OCI-LY7 (cell line): ENCODE measurements around the gene COL23A1. TPM values are rescaled to one million over a fixed set of nuclear protein-coding genes. Genes with fewer than 3 reads are reported as not detected.

Source experiments
- BruUV-seq: library from RNA; stranded (reverse); fragments of 400-500 nt; replicated peaks from 2 replicates; lab custom pipeline; 2021; lab: Mats Ljungman, UMichigan
- CTCF ChIA-PET: fragments of 300-600 bp; sonication (Branson Sonifier 250); formaldehyde crosslinking; loops from one replicate; lab custom pipeline; 2022; ENCODE audit warnings: antibody characterized with exemption; ENCODE audit not compliant: unreplicated experiment; lab: Charles Lee
- POLR2A ChIA-PET: fragments of 300-600 bp; sonication (Branson Sonifier 250); formaldehyde crosslinking; loops from one replicate; lab custom pipeline; 2022; ENCODE audit warnings: antibody characterized with exemption; lab: Charles Lee
- DNase-seq: peaks from one replicate; pipeline ENCODE4 v3.0.0-alpha.2; 2015; ENCODE audit warnings: low spot score
- H2AFZ ChIP-seq: fragments of 200-600 bp; sonication (generic), shearing (Covaris generic); 2 replicates; pipeline ENCODE4 v1.6.1; 2014; ENCODE audit warnings: mild to moderate bottlenecking, antibody characterized with exemption, low read length, moderate library complexity
- H3K27ac ChIP-seq: fragments of 200-600 bp; sonication (generic); 2 replicates; pipeline ENCODE4 v1.5.1; 2014; ENCODE audit warnings: mixed run types, low read depth, mild to moderate bottlenecking, moderate library complexity, low read length, inconsistent platforms; ENCODE audit not compliant: poor library complexity, severe bottlenecking
- H3K36me3 ChIP-seq: fragments of 200-600 bp; sonication (generic); 2 replicates; pipeline ENCODE4 v1.6.1; 2014; ENCODE audit warnings: mild to moderate bottlenecking, antibody characterized with exemption, low read length, moderate library complexity, mixed read lengths; ENCODE audit not compliant: insufficient read depth
- H3K4me1 ChIP-seq: fragments of 200-600 bp; sonication (generic); 2 replicates; pipeline ENCODE4 v1.5.1; 2014; ENCODE audit warnings: mild to moderate bottlenecking, low read length; ENCODE audit not compliant: insufficient read depth, poor library complexity, severe bottlenecking
- H3K4me2 ChIP-seq: fragments of 200-600 bp; sonication (generic); 2 replicates; pipeline ENCODE4 v1.6.1; 2014; ENCODE audit warnings: mild to moderate bottlenecking, low read length
- H3K4me3 ChIP-seq: fragments of 200-600 bp; sonication (generic); 2 replicates; pipeline ENCODE4 v1.5.1; 2014; ENCODE audit warnings: mild to moderate bottlenecking, low read depth, low read length; ENCODE audit not compliant: poor library complexity, severe bottlenecking
- H3K79me2 ChIP-seq: fragments of 200-600 bp; sonication (generic); 2 replicates; pipeline ENCODE4 v1.6.1; 2016; ENCODE audit warnings: low read depth, mild to moderate bottlenecking, low read length, moderate library complexity, mixed read lengths; ENCODE audit not compliant: insufficient read depth
- H3K9me2 ChIP-seq: fragments of 200-600 bp; sonication (generic); 2 replicates; pipeline ENCODE4 v1.6.1; 2016; ENCODE audit warnings: mild to moderate bottlenecking, low read length, mixed read lengths; ENCODE audit not compliant: insufficient read depth
- H3K9me3 ChIP-seq: fragments of 200-600 bp; sonication (generic); 2 replicates; pipeline ENCODE4 v1.6.1; 2014; ENCODE audit warnings: mild to moderate bottlenecking, mixed run types, low read length, mixed read lengths
- H4K20me1 ChIP-seq: fragments of 200-600 bp; sonication (generic); 2 replicates; pipeline ENCODE4 v1.6.1; 2014; ENCODE audit warnings: mild to moderate bottlenecking, antibody characterized with exemption, low read length, moderate library complexity, mixed read lengths; ENCODE audit not compliant: insufficient read depth
- CTCF ChIP-seq: fragments of 200-600 bp; sonication (generic); conservative IDR thresholded peaks from 2 replicates; pipeline ENCODE4 v1.5.1; 2014; ENCODE audit warnings: mild to moderate bottlenecking, antibody characterized with exemption, low read length, moderate library complexity, mixed read lengths
- EZH2phosphoT487 ChIP-seq: fragments of 200-600 bp; sonication (generic); IDR thresholded peaks from 2 replicates; pipeline ENCODE4 v1.6.1; 2018; ENCODE audit warnings: low read depth, borderline replicate concordance, mild to moderate bottlenecking, mixed run types, antibody characterized with exemption, low read length, moderate library complexity, mixed read lengths
- intact Hi-C: fragments of 100-400 bp; cut with micrococcal nuclease; formaldehyde crosslinking; loops from one replicate; pipeline ENCODE4 v1.10.0; 2022; ENCODE audit not compliant: unreplicated experiment
- total RNA-seq, 2 experiments: library from RNA; depleted of rRNA in 1 of 2; stranded (reverse); fragments of >200 nt in 1 of 2; shearing (Covaris generic) in 1 of 2; gene quantifications; 2 replicates each; pipeline ENCODE4 v1.2.3, GENCODE V29; 2014 to 2022

The COL23A1 gene
- total RNA-seq, 2 experiments from 2014 or later = 0.53 TPM; not detected in 1

DNA sequence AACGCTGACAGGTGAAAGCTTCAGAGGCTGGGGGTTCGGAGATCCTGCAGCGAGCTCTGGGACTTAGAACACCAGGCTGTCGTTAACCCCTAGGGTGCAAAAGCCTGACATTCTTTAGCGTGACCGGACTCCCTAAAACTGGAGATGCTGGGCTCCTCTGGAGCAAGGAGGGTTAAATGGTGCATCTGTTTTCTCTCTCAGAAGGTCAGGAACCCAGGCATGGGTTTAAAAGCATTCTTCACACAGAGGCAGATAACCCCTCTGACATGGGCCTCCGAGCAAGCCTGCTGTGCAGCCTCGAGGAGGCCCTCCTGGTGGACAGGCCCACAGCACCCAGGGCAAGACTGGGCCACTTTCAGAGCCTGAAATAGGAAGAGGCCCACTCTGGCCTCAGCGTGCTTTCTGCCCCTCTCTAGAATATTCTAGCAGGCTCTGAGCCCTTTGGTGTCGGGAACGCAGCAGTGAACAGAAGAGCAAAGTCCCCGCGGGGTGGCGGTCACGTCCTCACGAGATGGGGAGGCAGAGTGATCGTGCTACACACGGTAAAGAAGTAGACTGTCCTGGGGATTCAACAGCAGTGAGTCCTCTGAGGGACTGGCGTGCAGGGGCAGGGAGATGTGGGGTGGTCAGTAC is 124.8 kb downstream of the COL23A1 start:
- TF ChIP-seq EZH2phosphoT487 = no peak
- no peak for TF ChIP-seq CTCF
- no peak overlapping the region for H3K4me2 ChIP-seq
- no peaks in the 10 kb centered on the region for H3K4me1 ChIP-seq
- no peaks in the 10 kb centered on the region for H3K9me2 ChIP-seq
- ChIA-PET CTCF (no interaction called here), POLR2A (no interaction called here)
- no peak for DNase-seq
- H3K36me3 ChIP-seq = no peaks in the 10 kb centered on the region
- H3K4me3 ChIP-seq = no peak overlapping the region
- no peaks in the 10 kb centered on the region for H3K79me2 ChIP-seq
- H3K27ac ChIP-seq = no peak overlapping the region
- no peaks in the 10 kb centered on the region for H3K9me3 ChIP-seq
- H4K20me1 ChIP-seq = no peaks in the 10 kb centered on the region
- intact Hi-C loops = no loop called here
- no TSS peak for BruUV-seq
- H2AFZ ChIP-seq = no peak overlapping the region

GRCh38 chr5:178464431-178465048 is 125.7 kb downstream of the COL23A1 start:
- no peak overlapping the region for H3K4me2 ChIP-seq
- H3K79me2 ChIP-seq = no peaks in the 10 kb centered on the region
- ChIA-PET CTCF (no interaction called here), POLR2A (no interaction called here)
- TF ChIP-seq CTCF (no peak), EZH2phosphoT487 (no peak)
- H3K27ac ChIP-seq = no peak overlapping the region
- BruUV-seq = no TSS peak
- no peak overlapping the region for H2AFZ ChIP-seq
- intact Hi-C loops = no loop called here
- H3K4me3 ChIP-seq = no peak overlapping the region
- H3K9me2 ChIP-seq = no peaks in the 10 kb centered on the region
- H3K9me3 ChIP-seq = no peaks in the 10 kb centered on the region
- no peaks in the 10 kb centered on the region for H4K20me1 ChIP-seq
- no peaks in the 10 kb centered on the region for H3K4me1 ChIP-seq
- no peaks in the 10 kb centered on the region for H3K36me3 ChIP-seq
- no peak for DNase-seq
